Uterus (tissue), 2 donors: Measurements from ENCODE around the gene MAP2K4.

ENCODE experiments used
- POLR2A ChIP-seq, 2 donors: fragments of 450-650 bp; IDR thresholded peaks; one replicate each; pipeline ENCODE4 v1.6.1; 2016; ENCODE audit warnings: antibody characterized with exemption in 2 of 2, mild to moderate bottlenecking in 1 of 2, moderate library complexity in 1 of 2
- TF ChIP-seq, protein P1 (sequence below), 4 experiments: fragments of 200-600 bp in 2 of 4; fragments of 450-650 bp in 2 of 4; sonication (generic) in 2 of 4; IDR thresholded peaks; one replicate each; pipeline ENCODE4 v1.5.1; 2016 to 2019; ENCODE audit warnings: antibody characterized with exemption in 4 of 4, mild to moderate bottlenecking in 2 of 4, moderate library complexity in 1 of 4

DNA sequence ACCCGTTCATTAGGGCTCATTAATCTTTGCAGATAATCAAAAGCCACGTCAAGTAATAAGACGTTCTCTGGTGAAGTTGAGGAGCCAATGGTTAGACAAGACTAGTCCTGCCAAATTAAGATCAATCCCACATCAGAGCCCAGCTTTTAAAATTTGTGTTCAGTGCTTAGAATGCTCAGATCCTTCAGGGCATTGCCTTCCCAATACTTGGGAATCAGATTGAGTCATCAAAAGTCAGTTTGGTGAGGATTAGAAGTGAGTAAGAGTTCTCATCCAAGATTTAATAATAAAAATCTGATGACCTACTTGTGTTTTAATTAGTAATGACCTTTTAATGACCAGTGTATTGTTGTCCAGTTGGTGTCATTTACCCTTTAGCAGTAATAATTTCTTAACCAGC, 19.8 kb downstream of the MAP2K4 start:
- TF ChIP-seq, protein P1, sequence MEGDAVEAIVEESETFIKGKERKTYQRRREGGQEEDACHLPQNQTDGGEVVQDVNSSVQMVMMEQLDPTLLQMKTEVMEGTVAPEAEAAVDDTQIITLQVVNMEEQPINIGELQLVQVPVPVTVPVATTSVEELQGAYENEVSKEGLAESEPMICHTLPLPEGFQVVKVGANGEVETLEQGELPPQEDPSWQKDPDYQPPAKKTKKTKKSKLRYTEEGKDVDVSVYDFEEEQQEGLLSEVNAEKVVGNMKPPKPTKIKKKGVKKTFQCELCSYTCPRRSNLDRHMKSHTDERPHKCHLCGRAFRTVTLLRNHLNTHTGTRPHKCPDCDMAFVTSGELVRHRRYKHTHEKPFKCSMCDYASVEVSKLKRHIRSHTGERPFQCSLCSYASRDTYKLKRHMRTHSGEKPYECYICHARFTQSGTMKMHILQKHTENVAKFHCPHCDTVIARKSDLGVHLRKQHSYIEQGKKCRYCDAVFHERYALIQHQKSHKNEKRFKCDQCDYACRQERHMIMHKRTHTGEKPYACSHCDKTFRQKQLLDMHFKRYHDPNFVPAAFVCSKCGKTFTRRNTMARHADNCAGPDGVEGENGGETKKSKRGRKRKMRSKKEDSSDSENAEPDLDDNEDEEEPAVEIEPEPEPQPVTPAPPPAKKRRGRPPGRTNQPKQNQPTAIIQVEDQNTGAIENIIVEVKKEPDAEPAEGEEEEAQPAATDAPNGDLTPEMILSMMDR (IDR thresholded peaks at IDR 0.05): no peak
- TF ChIP-seq POLR2A (IDR thresholded peaks at IDR 0.05): no peak
